OCI-LY7 (cell line): ENCODE measurements around the gene DENND1A. TPM values are rescaled to one million over a fixed set of nuclear protein-coding genes. Genes with fewer than 3 reads are reported as not detected.

Source experiments
- BruUV-seq: library from RNA; stranded (reverse); fragments of 400-500 nt; replicated peaks from 2 replicates; lab custom pipeline; 2021; lab: Mats Ljungman, UMichigan
- CTCF ChIA-PET: fragments of 300-600 bp; sonication (Branson Sonifier 250); formaldehyde crosslinking; loops from one replicate; lab custom pipeline; 2022; ENCODE audit warnings: antibody characterized with exemption; ENCODE audit not compliant: unreplicated experiment; lab: Charles Lee
- POLR2A ChIA-PET: fragments of 300-600 bp; sonication (Branson Sonifier 250); formaldehyde crosslinking; loops from one replicate; lab custom pipeline; 2022; ENCODE audit warnings: antibody characterized with exemption; lab: Charles Lee
- DNase-seq: peaks from one replicate; pipeline ENCODE4 v3.0.0-alpha.2; 2015; ENCODE audit warnings: low spot score
- H2AFZ ChIP-seq: fragments of 200-600 bp; sonication (generic), shearing (Covaris generic); 2 replicates; pipeline ENCODE4 v1.6.1; 2014; ENCODE audit warnings: mild to moderate bottlenecking, antibody characterized with exemption, low read length, moderate library complexity
- H3K27ac ChIP-seq: fragments of 200-600 bp; sonication (generic); 2 replicates; pipeline ENCODE4 v1.5.1; 2014; ENCODE audit warnings: mixed run types, low read depth, mild to moderate bottlenecking, moderate library complexity, low read length, inconsistent platforms; ENCODE audit not compliant: poor library complexity, severe bottlenecking
- H3K36me3 ChIP-seq: fragments of 200-600 bp; sonication (generic); 2 replicates; pipeline ENCODE4 v1.6.1; 2014; ENCODE audit warnings: mild to moderate bottlenecking, antibody characterized with exemption, low read length, moderate library complexity, mixed read lengths; ENCODE audit not compliant: insufficient read depth
- H3K4me1 ChIP-seq: fragments of 200-600 bp; sonication (generic); 2 replicates; pipeline ENCODE4 v1.5.1; 2014; ENCODE audit warnings: mild to moderate bottlenecking, low read length; ENCODE audit not compliant: insufficient read depth, poor library complexity, severe bottlenecking
- H3K4me2 ChIP-seq: fragments of 200-600 bp; sonication (generic); 2 replicates; pipeline ENCODE4 v1.6.1; 2014; ENCODE audit warnings: mild to moderate bottlenecking, low read length
- H3K4me3 ChIP-seq: fragments of 200-600 bp; sonication (generic); 2 replicates; pipeline ENCODE4 v1.5.1; 2014; ENCODE audit warnings: mild to moderate bottlenecking, low read depth, low read length; ENCODE audit not compliant: poor library complexity, severe bottlenecking
- H3K79me2 ChIP-seq: fragments of 200-600 bp; sonication (generic); 2 replicates; pipeline ENCODE4 v1.6.1; 2016; ENCODE audit warnings: low read depth, mild to moderate bottlenecking, low read length, moderate library complexity, mixed read lengths; ENCODE audit not compliant: insufficient read depth
- H3K9me2 ChIP-seq: fragments of 200-600 bp; sonication (generic); 2 replicates; pipeline ENCODE4 v1.6.1; 2016; ENCODE audit warnings: mild to moderate bottlenecking, low read length, mixed read lengths; ENCODE audit not compliant: insufficient read depth
- H3K9me3 ChIP-seq: fragments of 200-600 bp; sonication (generic); 2 replicates; pipeline ENCODE4 v1.6.1; 2014; ENCODE audit warnings: mild to moderate bottlenecking, mixed run types, low read length, mixed read lengths
- H4K20me1 ChIP-seq: fragments of 200-600 bp; sonication (generic); 2 replicates; pipeline ENCODE4 v1.6.1; 2014; ENCODE audit warnings: mild to moderate bottlenecking, antibody characterized with exemption, low read length, moderate library complexity, mixed read lengths; ENCODE audit not compliant: insufficient read depth
- CTCF ChIP-seq: fragments of 200-600 bp; sonication (generic); conservative IDR thresholded peaks from 2 replicates; pipeline ENCODE4 v1.5.1; 2014; ENCODE audit warnings: mild to moderate bottlenecking, antibody characterized with exemption, low read length, moderate library complexity, mixed read lengths
- EZH2phosphoT487 ChIP-seq: fragments of 200-600 bp; sonication (generic); IDR thresholded peaks from 2 replicates; pipeline ENCODE4 v1.6.1; 2018; ENCODE audit warnings: low read depth, borderline replicate concordance, mild to moderate bottlenecking, mixed run types, antibody characterized with exemption, low read length, moderate library complexity, mixed read lengths
- intact Hi-C: fragments of 100-400 bp; cut with micrococcal nuclease; formaldehyde crosslinking; loops from one replicate; pipeline ENCODE4 v1.10.0; 2022; ENCODE audit not compliant: unreplicated experiment
- total RNA-seq, 2 experiments: library from RNA; depleted of rRNA in 1 of 2; stranded (reverse); fragments of >200 nt in 1 of 2; shearing (Covaris generic) in 1 of 2; gene quantifications; 2 replicates each; pipeline ENCODE4 v1.2.3, GENCODE V29; 2014 to 2022

The DENND1A gene
- total RNA-seq, 2 experiments from 2014 or later: 17.9 to 36.3 TPM

DNA sequence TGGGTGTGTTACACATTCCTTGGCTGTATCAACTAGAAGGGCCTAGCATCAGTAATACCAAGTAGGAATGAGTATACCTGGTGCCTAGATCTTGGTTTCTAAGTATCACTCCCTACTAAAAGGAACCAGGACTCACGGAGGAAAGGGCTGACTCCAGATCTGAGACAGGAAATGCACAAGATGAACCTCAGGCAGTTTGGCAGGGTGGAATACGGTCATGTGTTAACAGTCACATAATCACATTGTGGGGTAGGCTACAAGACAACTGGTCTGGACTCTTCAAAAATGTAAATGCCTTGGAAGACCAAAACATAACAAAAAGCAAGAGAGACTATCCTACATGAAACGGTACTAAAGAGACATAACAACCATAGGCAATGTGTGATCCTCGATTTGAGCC lies 415.2 kb downstream of the DENND1A start:
- Histone ChIP-seq H2AFZ (no peak overlapping the region), H3K27ac (no peak overlapping the region), H3K9me3 (no peaks in the 10 kb centered on the region), H4K20me1 (no peaks in the 10 kb centered on the region), H3K9me2 (no peaks in the 10 kb centered on the region), H3K36me3 (no peaks in the 10 kb centered on the region), H3K79me2 (no peaks in the 10 kb centered on the region), H3K4me2 (no peak overlapping the region), H3K4me1 (no peaks in the 10 kb centered on the region), H3K4me3 (no peak overlapping the region)
- ChIA-PET POLR2A (no interaction called here), CTCF (no interaction called here)
- BruUV-seq: no TSS peak
- TF ChIP-seq CTCF (no peak), EZH2phosphoT487 (no peak)
- intact Hi-C loops: no loop called here
- no peak for DNase-seq

GRCh38 chr9:123513554-123513953 lies 416.4 kb downstream of the DENND1A start:
- no peaks in the 10 kb centered on the region for H3K79me2 ChIP-seq
- intact Hi-C loops: no loop called here

More at GRCh38 chr9:123513554-123513953, 416.4 kb downstream of the DENND1A start:
- BruUV-seq: no TSS peak
- H3K9me3 ChIP-seq: no peaks in the 10 kb centered on the region
- CTCF ChIA-PET: no interaction called here
- H3K27ac ChIP-seq: no peak overlapping the region
- H3K4me3 ChIP-seq: no peak overlapping the region
- H3K4me1 ChIP-seq: no peaks in the 10 kb centered on the region
- H2AFZ ChIP-seq: no peak overlapping the region
- no peaks in the 10 kb centered on the region for H3K9me2 ChIP-seq
- no peak for DNase-seq
- no peaks in the 10 kb centered on the region for H3K36me3 ChIP-seq
- no peak overlapping the region for H3K4me2 ChIP-seq
- TF ChIP-seq EZH2phosphoT487: no peak
- TF ChIP-seq CTCF: no peak
- POLR2A ChIA-PET: interaction anchor here (0.7 kb wide), 1 partner anchor 110 kb away, joined by 3 read pairs; no protein-coding TSS in a partner anchor
- no peaks in the 10 kb centered on the region for H4K20me1 ChIP-seq
